ENCODE results near the gene PANK2.

DNA sequence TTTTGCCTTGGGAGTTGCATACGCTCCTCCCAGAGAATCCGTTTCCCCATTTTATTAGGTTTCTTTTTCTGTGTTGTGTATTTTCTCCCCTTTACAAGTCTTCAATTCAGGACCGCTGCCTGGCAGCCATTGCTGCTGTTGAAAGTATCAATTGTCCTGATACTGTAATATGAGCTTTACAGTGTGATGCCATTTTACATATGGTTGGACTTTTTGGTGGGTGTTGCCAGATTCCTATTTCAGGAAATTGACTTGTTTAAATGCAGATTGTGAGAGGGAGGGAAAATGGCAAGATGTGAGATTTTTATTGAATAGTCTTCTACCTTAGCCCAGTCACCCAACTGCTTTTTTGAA, 1.2 kb downstream of the PANK2 start:
- TF ChIP-seq, protein P1, sequence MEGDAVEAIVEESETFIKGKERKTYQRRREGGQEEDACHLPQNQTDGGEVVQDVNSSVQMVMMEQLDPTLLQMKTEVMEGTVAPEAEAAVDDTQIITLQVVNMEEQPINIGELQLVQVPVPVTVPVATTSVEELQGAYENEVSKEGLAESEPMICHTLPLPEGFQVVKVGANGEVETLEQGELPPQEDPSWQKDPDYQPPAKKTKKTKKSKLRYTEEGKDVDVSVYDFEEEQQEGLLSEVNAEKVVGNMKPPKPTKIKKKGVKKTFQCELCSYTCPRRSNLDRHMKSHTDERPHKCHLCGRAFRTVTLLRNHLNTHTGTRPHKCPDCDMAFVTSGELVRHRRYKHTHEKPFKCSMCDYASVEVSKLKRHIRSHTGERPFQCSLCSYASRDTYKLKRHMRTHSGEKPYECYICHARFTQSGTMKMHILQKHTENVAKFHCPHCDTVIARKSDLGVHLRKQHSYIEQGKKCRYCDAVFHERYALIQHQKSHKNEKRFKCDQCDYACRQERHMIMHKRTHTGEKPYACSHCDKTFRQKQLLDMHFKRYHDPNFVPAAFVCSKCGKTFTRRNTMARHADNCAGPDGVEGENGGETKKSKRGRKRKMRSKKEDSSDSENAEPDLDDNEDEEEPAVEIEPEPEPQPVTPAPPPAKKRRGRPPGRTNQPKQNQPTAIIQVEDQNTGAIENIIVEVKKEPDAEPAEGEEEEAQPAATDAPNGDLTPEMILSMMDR (IDR thresholded peaks at IDR 0.05; ENCODE audit: low read depth, low read length) = no peak
- TF ChIP-seq EZH2phosphoT487 (IDR thresholded peaks at IDR 0.05; ENCODE audit: low read depth) = no peak
